Measurements from ENCODE around the gene PIK3AP1. TPM values are rescaled to one million over a fixed set of nuclear protein-coding genes. Genes with fewer than 3 reads are reported as not detected.
"Not testable (repeated sequence)": the region's sequence is repeated elsewhere in the genome, so short reads cannot be mapped to it uniquely, and the experiment has no call there.

The PIK3AP1 gene
- total RNA-seq, 4 donors from 2014 or later, result 5.8 to 111 (median 13.4) TPM

DNA sequence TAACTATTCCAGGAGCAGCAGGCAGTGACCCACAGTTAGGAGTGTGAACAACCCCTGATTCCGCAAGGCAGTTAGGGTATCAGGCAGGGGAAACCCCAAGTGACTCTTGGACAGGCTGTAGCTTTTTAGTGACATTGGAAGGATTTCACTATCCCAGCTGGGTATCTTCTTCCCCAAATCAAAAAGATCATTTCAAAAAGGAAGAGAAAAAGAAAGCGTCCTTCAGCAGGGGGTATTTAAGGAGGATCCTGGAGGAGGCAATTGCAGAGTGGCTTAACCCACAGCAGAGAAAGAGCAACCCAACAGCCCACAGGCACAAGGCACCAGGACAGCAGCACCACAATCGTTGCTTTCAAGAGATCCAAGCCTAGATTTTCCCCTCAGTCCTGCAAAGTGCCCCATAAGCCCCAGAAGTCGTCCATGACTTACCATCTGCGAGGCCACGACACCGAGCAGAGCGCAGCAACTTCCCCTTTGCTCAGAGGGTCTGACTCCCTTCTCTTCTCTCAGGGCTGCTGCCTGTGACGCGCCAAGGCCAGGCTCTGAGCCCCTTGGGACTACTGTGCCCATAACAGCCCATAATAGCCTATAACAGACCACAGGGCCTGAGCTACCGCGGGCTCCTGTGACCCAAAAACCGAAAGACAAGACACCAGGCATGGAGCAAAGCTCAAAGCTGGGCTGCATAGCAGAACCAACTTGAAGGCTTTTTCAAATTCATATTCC, 19.8 kb downstream of the PIK3AP1 start:
- Histone ChIP-seq H3K4me1 (peaks cover 0 to 10% (median 0%) of the 10 kb centered on the region in 4 donors), H3K27me3 (no peaks in the 10 kb centered on the region), H3K36me3 (no peaks in the 10 kb centered on the region), H3K27ac (peak overlapping the region in 3 of 4 donors; percentile 19 to 78 (median 68)), H3K4me3 (peak overlapping the region in 3 of 4 donors; percentile 1 to 44 (median 38)), H3K9me3 (no peaks in the 10 kb centered on the region)
- DNase-seq, result peak in 2 of 3 donors; percentile 90 to 92
- TF ChIP-seq, protein P1, sequence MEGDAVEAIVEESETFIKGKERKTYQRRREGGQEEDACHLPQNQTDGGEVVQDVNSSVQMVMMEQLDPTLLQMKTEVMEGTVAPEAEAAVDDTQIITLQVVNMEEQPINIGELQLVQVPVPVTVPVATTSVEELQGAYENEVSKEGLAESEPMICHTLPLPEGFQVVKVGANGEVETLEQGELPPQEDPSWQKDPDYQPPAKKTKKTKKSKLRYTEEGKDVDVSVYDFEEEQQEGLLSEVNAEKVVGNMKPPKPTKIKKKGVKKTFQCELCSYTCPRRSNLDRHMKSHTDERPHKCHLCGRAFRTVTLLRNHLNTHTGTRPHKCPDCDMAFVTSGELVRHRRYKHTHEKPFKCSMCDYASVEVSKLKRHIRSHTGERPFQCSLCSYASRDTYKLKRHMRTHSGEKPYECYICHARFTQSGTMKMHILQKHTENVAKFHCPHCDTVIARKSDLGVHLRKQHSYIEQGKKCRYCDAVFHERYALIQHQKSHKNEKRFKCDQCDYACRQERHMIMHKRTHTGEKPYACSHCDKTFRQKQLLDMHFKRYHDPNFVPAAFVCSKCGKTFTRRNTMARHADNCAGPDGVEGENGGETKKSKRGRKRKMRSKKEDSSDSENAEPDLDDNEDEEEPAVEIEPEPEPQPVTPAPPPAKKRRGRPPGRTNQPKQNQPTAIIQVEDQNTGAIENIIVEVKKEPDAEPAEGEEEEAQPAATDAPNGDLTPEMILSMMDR (IDR thresholded peaks at IDR 0.05), result no peak
- no peak for TF ChIP-seq POLR2A (IDR thresholded peaks at IDR 0.05)

- Histone ChIP-seq H3K4me3 (peak overlapping the region in 3 of 4 donors; percentile 1 to 44 (median 38)), H3K9me3 (no peaks in the 10 kb centered on the region), H3K36me3 (no peaks in the 10 kb centered on the region), H3K27me3 (no peaks in the 10 kb centered on the region), H3K27ac (peak overlapping the region in 2 of 4 donors; percentile 68 to 78), H3K4me1 (peaks cover 0 to 10% (median 0%) of the 10 kb centered on the region in 4 donors)
- TF ChIP-seq POLR2A (IDR thresholded peaks at IDR 0.05), result no peak
- TF ChIP-seq, protein P1 (IDR thresholded peaks at IDR 0.05), result no peak
- no peak for DNase-seq
These were observed 20.7 kb downstream of the PIK3AP1 start for GRCh38 chr10:96699613-96700012.

DNA sequence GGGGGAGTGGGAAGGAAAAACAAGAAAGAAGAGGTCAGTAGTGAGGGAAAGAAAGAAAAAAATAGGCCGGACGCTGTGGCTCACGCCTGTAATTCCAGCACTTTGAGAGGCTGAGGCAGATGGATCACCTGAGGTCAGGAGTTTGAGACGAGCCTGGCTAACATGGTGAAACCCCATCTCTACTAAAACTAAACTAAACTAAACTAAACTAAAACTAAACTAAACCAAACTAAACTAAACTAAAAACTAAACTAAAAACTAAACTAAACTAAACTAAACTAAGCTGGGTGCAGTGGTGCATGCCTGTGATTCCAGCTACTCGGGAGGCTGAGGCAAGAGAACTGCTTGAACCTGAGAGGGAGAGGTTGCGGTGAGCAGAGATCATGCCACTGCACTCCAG, 22.0 kb downstream of the PIK3AP1 start:
- DNase-seq, H3K9me3 ChIP-seq, H3K36me3 ChIP-seq, H3K27me3 ChIP-seq: not testable (repeated sequence)
- Histone ChIP-seq H3K4me3 (peak overlapping the region in 1 of 4 donors; percentile 18), H3K27ac (peak overlapping the region in 1 of 4 donors; percentile 55), H3K4me1 (peaks cover 0 to 10% (median 0%) of the 10 kb centered on the region in 4 donors)

DNA sequence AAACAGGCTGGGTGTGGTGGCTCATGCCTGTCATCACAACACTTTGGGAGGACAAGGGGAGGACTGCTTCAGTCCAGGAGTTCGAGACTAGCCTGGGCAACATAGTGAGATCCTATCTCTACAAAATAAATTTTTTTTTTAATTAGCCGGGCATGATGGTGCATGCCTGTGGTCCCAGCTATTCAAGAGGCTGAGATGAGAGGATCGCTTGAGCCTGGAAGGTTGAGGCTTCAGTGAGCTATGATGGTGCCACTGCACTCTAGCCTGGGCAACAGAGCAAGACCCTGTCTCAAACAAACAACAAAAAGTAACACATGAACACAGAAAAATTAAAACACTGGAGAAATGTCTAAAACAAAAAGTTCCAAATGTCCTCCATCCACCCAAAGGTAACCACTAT, 22.9 kb downstream of the PIK3AP1 start:
- Histone ChIP-seq H3K4me3 (peak overlapping the region in 1 of 4 donors; percentile 2), H3K4me1 (peaks cover 0 to 4% (median 0%) of the 10 kb centered on the region in 4 donors), H3K9me3 (no peaks in the 10 kb centered on the region), H3K27me3 (no peaks in the 10 kb centered on the region), H3K27ac (peak overlapping the region in 1 of 4 donors; percentile 40), H3K36me3 (no peaks in the 10 kb centered on the region)
- TF ChIP-seq, protein P1 (IDR thresholded peaks at IDR 0.05), result no peak
- no peak for TF ChIP-seq POLR2A (IDR thresholded peaks at IDR 0.05)
- no peak for DNase-seq

DNA sequence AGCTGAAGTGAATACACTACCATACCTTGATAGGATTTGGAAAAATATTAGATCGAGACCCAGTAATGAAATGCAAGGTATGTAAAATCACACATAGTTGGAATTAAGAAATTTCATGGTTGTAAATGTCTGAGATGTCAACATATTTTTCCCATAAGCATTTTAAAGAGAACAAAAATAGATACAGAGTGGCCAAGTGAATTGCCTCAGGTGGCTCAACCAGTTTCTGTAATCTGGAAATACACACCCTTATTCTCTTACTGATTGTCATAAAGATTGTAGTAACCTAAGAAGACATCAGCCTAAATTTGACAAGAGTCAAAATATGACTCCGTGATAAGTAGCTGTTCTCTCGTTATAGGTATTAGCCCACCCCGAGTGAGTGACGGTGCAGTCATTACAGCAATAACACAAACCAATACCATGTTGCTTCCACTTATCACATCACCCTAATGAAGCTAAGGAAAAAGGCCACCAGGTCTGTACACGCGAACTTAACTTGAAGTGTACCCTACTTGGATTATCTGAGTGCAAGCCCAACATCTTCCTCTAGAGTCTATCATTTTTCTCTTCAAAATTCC, 23.4 kb downstream of the PIK3AP1 start:
- no peak for DNase-seq
- Histone ChIP-seq H3K36me3 (no peaks in the 10 kb centered on the region), H3K27me3 (no peaks in the 10 kb centered on the region), H3K9me3 (no peaks in the 10 kb centered on the region), H3K4me3 (peak overlapping the region in 1 of 4 donors; percentile 2), H3K4me1 (peaks cover 0 to 4% (median 0%) of the 10 kb centered on the region in 4 donors), H3K27ac (peak overlapping the region in 1 of 4 donors; percentile 44)
- TF ChIP-seq, protein P1 (IDR thresholded peaks at IDR 0.05), result no peak
- no peak for TF ChIP-seq POLR2A (IDR thresholded peaks at IDR 0.05)
